ENCODE measurements around the gene CBY2. TPM values are rescaled to one million over a fixed set of nuclear protein-coding genes. Genes with fewer than 3 reads are reported as not detected.

CBY2 gene
- total RNA-seq, 4 donors from 2014 or later = not detected

DNA sequence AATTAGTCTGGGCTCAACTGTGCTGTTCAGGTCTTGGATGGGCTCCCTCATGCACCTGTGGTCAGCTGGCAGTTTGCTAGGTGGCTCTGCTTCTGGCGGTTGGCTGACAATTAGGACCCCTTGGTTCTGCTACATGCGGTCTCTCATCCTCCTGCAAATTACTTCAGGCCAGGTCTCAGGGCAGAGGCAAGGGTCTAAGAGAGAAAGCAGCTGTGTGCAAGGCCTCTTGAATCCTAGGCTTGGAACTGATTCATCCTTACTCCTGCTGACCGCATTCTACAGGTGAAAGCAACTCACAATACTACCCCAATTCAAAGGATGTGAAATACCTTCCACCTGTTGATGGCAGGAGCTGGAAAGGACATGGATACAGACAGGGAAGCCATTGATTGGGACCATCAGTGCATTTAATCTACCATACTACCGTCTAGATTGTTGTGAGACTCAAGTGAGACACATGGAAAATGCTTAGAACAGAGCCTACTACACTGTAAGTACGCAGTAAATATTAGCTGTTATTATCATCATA is 19.1 kb downstream of the CBY2 start:
- no peak for ATAC-seq
- H3K4me3 ChIP-seq = no peak overlapping the region
- TF ChIP-seq POLR2A (IDR thresholded peaks at IDR 0.05) = no peak
- no peak for TF ChIP-seq EP300 (IDR thresholded peaks at IDR 0.05)
- TF ChIP-seq, protein P1, sequence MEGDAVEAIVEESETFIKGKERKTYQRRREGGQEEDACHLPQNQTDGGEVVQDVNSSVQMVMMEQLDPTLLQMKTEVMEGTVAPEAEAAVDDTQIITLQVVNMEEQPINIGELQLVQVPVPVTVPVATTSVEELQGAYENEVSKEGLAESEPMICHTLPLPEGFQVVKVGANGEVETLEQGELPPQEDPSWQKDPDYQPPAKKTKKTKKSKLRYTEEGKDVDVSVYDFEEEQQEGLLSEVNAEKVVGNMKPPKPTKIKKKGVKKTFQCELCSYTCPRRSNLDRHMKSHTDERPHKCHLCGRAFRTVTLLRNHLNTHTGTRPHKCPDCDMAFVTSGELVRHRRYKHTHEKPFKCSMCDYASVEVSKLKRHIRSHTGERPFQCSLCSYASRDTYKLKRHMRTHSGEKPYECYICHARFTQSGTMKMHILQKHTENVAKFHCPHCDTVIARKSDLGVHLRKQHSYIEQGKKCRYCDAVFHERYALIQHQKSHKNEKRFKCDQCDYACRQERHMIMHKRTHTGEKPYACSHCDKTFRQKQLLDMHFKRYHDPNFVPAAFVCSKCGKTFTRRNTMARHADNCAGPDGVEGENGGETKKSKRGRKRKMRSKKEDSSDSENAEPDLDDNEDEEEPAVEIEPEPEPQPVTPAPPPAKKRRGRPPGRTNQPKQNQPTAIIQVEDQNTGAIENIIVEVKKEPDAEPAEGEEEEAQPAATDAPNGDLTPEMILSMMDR (IDR thresholded peaks at IDR 0.05) = no peak
- no peak for TF ChIP-seq POLR2AphosphoS5 (IDR thresholded peaks at IDR 0.05)
- no peaks in the 10 kb centered on the region for H3K36me3 ChIP-seq
- H3K4me1 ChIP-seq = no peaks in the 10 kb centered on the region
- WGBS, 2 donors (ENCODE audit: low coverage in 1 of 2) = 74 to 90% methylated on average over 2 of the region's 5 CpGs
- H3K9me3 ChIP-seq = no peaks in the 10 kb centered on the region
- H3K27me3 ChIP-seq = no peaks in the 10 kb centered on the region
- no peak overlapping the region for H3K27ac ChIP-seq

GRCh38 chr13:45723798-45724197 is 21.7 kb downstream of the CBY2 start:
- no peak overlapping the region for H3K27ac ChIP-seq
- H3K36me3 ChIP-seq = no peaks in the 10 kb centered on the region
- H3K9me3 ChIP-seq = no peaks in the 10 kb centered on the region
- no peak for ATAC-seq
- WGBS, 2 donors (ENCODE audit: low coverage in 1 of 2) = 67 to 72% methylated on average over 2 of the region's 2 CpGs
- no peaks in the 10 kb centered on the region for H3K4me1 ChIP-seq
- no peak overlapping the region for H3K4me3 ChIP-seq
- no peak for TF ChIP-seq POLR2AphosphoS5 (IDR thresholded peaks at IDR 0.05)
- no peak for TF ChIP-seq POLR2A (IDR thresholded peaks at IDR 0.05)
- TF ChIP-seq, protein P1 (IDR thresholded peaks at IDR 0.05) = no peak
- TF ChIP-seq EP300 (IDR thresholded peaks at IDR 0.05) = no peak
- H3K27me3 ChIP-seq = no peaks in the 10 kb centered on the region

GRCh38 chr13:45728759-45729158 is 26.6 kb downstream of the CBY2 start:
- Histone ChIP-seq H3K4me1 (no peaks in the 10 kb centered on the region), H3K9me3 (no peaks in the 10 kb centered on the region), H3K36me3 (no peaks in the 10 kb centered on the region), H3K27me3 (no peaks in the 10 kb centered on the region), H3K27ac (no peak overlapping the region), H3K4me3 (no peak overlapping the region)
- TF ChIP-seq, protein P1 (IDR thresholded peaks at IDR 0.05) = no peak
- TF ChIP-seq EP300 (IDR thresholded peaks at IDR 0.05) = no peak
- no peak for TF ChIP-seq POLR2A (IDR thresholded peaks at IDR 0.05)
- TF ChIP-seq POLR2AphosphoS5 (IDR thresholded peaks at IDR 0.05) = no peak
- 63 to 76% methylated on average over 5 to 6 of the region's 6 CpGs for WGBS, 2 donors (ENCODE audit: low coverage in 1 of 2)
- ATAC-seq = no peak

DNA sequence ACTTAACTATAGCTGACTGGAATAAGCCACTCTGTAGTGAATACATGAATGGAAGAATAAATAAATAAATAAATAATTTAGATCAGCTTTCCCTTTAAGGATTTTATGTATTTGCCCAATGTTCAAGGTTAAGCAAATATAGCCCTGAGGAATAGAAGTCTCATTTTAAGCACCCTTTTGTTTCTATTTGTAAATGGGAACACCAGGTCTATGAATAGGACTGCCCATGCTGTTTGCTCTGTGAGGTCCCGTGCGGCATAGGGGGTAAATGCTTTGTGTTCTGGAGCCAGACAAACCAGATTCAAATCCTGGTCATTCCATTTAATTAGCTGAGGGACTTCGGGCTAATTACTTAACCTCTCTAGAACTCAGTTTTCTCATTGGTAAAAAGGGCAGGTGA is 29.3 kb downstream of the CBY2 start:
- Histone ChIP-seq H3K27me3 (no peaks in the 10 kb centered on the region), H3K36me3 (no peaks in the 10 kb centered on the region), H3K4me1 (no peaks in the 10 kb centered on the region), H3K4me3 (no peak overlapping the region), H3K9me3 (no peaks in the 10 kb centered on the region), H3K27ac (no peak overlapping the region)
- no peak for TF ChIP-seq EP300 (IDR thresholded peaks at IDR 0.05)
- TF ChIP-seq, protein P1 (IDR thresholded peaks at IDR 0.05) = no peak
- TF ChIP-seq POLR2A (IDR thresholded peaks at IDR 0.05) = no peak
- TF ChIP-seq POLR2AphosphoS5 (IDR thresholded peaks at IDR 0.05) = no peak
- WGBS, 2 donors (ENCODE audit: low coverage in 1 of 2) = 92 to 100% methylated on average over 2 to 3 of the region's 3 CpGs
- no peak for ATAC-seq

GRCh38 chr13:45732916-45733315 is 30.8 kb downstream of the CBY2 start:
- Histone ChIP-seq H3K9me3 (no peaks in the 10 kb centered on the region), H3K27me3 (no peaks in the 10 kb centered on the region), H3K4me3 (no peak overlapping the region), H3K36me3 (no peaks in the 10 kb centered on the region), H3K4me1 (no peaks in the 10 kb centered on the region), H3K27ac (no peak overlapping the region)
- no peak for TF ChIP-seq POLR2AphosphoS5 (IDR thresholded peaks at IDR 0.05)
- TF ChIP-seq EP300 (IDR thresholded peaks at IDR 0.05) = no peak
- TF ChIP-seq, protein P1 (IDR thresholded peaks at IDR 0.05) = no peak
- TF ChIP-seq POLR2A (IDR thresholded peaks at IDR 0.05) = no peak
- WGBS, 2 donors (ENCODE audit: low coverage in 1 of 2) = 33 to 45% methylated on average over 3 to 5 of the region's 5 CpGs
- ATAC-seq = no peak

Measured in gastroesophageal sphincter (tissue), 4 donors.